Measurements from ENCODE around the gene F11.
"Not testable (repeated sequence)": the region's sequence is repeated elsewhere in the genome, so short reads cannot be mapped to it uniquely, and the experiment has no call there.

Gene F11

DNA sequence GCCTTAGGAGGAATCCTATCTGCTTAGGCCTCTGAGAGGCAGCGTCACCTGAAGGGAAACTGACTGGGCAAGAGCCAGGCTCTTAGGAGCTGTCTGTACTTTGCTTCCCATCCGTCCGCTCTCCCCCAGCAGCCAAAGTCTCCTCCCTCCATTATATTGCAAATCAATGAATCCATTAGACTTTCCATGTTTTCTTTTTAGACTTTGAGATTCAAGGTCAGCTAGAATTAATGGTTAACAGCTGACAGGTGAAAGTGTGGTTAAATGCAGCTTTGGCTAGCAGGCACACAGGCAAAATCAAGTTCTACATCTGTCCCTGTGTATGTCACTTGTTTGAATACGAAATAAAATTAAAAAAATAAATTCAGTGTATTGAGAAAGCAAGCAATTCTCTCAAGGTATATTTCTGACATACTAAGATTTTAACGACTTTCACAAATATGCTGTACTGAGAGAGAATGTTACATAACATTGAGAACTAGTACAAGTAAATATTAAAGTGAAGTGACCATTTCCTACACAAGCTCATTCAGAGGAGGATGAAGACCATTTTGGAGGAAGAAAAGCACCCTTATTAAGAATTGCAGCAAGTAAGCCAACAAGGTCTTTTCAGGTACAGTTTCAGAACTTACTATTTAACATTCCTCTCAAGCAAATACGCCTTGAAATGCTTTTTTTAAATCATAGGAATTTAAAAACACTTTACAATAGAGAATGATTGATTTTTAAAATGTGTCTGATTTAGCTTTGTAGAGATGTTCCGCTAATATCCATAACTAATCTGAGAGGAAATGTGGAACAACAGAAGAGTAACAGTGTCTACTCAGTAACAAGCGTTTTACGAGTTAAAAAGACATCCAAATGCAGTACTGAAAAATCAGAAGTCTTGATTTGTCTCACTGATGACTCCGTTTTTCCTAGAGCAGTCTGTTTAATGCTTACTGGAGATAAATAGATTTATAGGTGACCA is at the start of gene F11:
F11 (plus strand) TSS at position 507 of the 970 bp plus-strand sequence. CDS start 948 bp downstream, outside the sequence.
- no peak for DNase-seq

DNA sequence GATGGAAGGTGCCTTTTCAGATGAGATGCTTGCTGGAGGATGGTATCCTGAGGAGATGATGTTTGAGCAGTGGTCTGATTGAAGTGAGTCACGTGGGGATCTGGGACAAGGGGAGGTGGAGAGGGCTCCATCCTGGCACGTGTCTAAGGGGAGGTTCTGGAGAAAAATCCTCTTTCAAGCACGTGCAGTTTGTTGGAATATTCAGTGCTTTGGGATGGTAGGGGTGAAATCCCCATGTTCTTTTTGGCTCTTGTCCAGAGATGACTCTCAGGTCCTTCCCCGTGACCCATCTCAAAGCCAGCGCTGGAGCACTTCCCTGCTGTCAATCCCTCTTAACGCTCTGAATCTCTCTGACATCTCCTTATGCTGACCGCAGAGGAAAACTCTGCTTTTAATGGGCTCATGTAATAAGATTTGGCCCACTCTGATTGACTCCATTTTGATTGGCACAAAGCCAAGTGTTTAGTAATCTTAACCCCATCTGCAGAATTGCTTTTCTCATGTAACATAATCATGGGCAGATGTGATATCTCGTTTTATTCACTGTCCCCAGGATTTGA is 49.4 kb upstream of the F11 start:
- no peak for DNase-seq

GRCh38 chr4:186217733-186218293 is 48.2 kb upstream of the F11 start:
- DNase-seq: no peak

DNA sequence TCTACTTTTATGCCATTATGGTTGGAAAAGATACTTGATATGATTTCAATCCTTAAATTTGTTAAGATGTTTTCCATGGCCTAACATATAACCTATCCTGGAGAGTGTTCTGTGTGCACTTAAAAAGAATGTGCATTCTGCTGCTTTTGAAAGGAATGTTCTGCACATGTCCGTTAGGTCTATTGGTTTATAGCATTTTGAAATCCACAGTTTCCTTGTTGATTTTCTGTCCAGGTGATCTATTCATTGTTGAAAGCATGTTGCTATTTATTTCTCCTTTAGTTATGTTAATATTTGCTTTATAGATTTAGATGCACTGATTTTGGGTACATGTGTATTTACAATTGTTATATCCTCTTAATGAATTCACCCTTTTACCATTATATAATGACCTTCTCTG is 44.4 kb upstream of the F11 start:
- no peak for DNase-seq

GRCh38 chr4:186225848-186226247 is 40.1 kb upstream of the F11 start:
- no peak for DNase-seq

DNA sequence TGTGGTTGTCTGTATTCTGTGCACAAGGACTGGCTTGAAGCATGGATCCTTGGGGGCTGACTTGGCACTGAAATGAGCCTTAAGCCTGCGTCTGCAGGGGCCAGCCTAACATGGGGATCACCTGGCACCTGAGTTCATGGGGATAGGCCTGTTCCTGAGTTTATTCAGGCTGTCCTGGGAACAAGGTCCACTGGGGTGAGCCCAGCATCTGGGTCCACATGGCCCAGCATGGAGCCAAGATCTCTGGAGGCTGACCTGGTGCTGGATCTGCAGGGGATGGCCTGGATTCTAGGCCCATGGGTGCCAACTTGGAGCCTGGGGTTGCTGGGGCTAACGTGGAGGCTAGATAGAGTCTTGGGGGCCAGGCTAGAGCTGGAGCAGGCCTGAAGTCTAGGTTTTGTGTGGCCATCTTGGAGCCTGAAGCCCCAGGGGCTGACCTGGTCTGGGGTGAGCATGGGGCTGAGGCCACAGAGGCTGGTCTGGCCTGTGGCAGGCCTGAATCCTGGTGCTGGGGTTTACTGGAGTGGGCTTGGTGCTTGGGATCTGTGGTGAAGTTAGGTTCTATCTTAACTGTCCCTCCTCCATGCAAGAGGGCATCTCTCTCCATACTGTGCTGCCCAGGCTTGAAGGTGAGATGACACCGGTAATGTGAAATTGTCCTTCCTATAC is 39.3 kb upstream of the F11 start:
- no peak for DNase-seq

DNA sequence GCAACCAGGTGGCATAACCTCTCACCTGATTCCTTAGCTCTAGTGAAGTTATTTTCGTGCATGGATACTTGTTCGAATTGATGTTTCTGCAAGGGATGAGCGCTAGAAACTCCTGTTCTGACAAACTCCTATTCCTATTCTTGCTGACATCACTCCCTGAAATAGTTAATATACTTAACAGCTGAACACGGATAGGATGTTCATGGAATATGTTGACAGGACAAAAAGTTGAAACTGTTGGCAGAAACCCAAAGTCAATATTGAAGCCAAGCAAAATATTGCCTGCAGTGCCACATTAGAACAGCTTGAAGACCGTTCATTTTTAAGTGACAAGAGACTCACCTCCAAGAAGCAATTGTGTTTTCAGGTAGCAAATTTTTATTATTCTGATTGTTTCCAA is 38.8 kb upstream of the F11 start, which contains the start of gene KLKB1:
KLKB1 (plus strand) TSS at position 287 of the 400 bp plus-strand sequence. CDS start 689 bp downstream, outside the sequence.
- no peak for DNase-seq

GRCh38 chr4:186227744-186228513 is 38.1 kb upstream of the F11 start:
- no peak for DNase-seq

DNA sequence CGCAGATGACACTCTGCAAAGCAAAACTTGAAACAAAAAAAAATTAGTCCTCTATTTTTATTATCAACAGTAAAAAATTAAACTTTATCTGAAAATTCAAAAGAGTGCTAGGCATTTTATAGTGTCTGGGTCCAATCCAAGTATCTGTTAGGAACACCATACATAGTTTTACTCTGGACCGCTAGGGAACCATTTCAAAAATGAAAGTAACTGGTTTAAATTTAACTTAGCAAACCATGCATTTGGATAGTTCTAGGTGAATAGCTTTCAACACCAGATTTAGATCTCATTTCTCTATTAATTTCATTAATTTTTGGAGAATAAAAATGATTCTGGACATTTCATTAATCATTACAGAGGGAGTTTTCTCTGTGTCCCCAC is 37.5 kb upstream of the F11 start:
- no peak for DNase-seq

- no peak for DNase-seq
Measured at GRCh38 chr4:186234367-186234766, 31.6 kb upstream of the F11 start.

- DNase-seq: no peak
Measured at GRCh38 chr4:186236126-186236525, 29.9 kb upstream of the F11 start.

DNA sequence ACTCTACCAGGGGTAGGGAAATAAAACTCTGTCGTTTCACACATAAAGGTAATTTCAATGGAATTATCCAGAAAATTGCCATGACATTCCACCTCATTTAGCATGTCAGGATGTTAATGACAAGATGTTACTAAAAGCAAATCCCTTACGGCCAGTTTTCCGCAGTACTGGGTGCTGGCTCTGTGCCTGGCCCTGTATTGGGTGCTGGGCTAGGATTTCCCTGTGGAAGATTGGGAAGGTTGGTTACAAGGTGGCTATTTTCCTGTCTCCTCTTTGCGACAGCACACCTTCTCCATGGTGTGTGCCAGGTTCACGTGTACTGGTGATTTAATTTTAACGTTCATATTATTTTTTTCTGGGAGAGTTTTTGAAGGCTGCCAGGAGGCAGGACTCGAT is 25.5 kb upstream of the F11 start:
- no peak for DNase-seq

- no peak for DNase-seq
Measured at GRCh38 chr4:186240848-186241491, 25.0 kb upstream of the F11 start.

- DNase-seq: no peak
Measured at GRCh38 chr4:186241616-186242015, 24.4 kb upstream of the F11 start.

GRCh38 chr4:186242031-186242430 is 24.0 kb upstream of the F11 start:
- DNase-seq: not testable (repeated sequence)

DNA sequence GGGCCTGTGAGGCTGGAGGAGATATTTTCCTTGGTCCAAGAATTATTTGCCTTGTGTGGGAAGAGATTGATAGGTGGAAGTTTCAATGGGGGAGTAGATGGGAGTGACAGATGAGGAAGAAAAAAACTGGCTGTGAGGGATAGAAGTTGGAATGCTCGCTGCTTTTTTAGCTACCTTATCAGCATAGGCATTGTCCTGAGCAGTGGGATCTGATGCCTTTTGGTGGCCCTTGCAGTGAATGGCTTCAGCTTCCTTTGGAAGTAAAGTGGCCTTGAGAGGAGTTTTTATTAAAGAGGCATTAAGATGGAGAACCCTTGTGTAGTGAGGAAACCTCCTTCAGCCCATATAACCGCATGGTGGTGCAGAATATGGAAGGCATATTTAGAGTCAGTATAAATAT is 22.7 kb upstream of the F11 start:
- no peak for DNase-seq

DNA sequence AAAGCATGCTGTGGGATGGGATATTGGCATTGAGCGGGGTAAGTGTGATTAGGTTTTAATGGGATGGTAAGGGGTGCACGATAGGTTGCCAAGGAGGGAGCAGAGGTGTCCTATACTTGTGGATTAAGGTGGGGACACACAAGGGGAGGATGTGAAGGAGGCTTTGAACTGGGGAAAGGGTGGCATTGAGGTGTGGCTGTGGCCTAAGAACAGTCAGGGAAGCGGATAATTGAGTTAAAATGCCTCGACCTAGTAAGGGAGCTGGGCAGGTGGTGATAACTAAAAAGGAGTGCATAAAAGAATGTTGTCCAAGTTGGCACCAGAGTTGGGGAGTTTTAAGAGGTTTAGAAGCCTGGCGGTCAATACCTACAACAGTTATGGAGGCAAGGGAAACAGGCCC is 21.2 kb upstream of the F11 start:
- no peak for DNase-seq

GRCh38 chr4:186247062-186247752 is 18.8 kb upstream of the F11 start:
- not testable (repeated sequence) for DNase-seq

DNA sequence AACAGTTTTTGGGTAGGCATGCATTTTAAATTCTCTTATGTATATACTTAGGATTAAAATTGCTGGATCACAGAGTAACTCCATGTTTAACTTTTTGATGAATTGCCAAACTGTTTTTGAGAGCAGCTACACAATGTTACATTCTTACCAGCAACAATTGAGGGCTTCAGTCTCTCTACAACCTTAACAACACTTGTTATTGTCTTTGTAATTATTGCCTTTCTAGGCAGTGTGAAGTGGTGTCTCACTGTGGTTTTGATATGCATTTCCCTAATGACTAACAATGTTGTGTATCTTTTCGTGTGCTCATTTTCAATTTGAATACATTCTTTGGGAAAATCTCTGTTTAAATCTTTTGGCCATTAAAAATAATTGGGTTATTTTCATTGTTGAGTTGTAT is 17.3 kb upstream of the F11 start:
- DNase-seq: no peak

GRCh38 chr4:186249785-186250754 is 15.9 kb upstream of the F11 start:
- DNase-seq: no peak
